ENCODE measurements around the gene PHC2. TPM values are rescaled to one million over a fixed set of nuclear protein-coding genes. Genes with fewer than 3 reads are reported as not detected.

The PHC2 gene
- total RNA-seq, 3 donors from 2014 or later (not counting 1 experiment from before 2014, with no cell fraction given), result 36.6 to 46.6 (median 39.5) TPM

DNA sequence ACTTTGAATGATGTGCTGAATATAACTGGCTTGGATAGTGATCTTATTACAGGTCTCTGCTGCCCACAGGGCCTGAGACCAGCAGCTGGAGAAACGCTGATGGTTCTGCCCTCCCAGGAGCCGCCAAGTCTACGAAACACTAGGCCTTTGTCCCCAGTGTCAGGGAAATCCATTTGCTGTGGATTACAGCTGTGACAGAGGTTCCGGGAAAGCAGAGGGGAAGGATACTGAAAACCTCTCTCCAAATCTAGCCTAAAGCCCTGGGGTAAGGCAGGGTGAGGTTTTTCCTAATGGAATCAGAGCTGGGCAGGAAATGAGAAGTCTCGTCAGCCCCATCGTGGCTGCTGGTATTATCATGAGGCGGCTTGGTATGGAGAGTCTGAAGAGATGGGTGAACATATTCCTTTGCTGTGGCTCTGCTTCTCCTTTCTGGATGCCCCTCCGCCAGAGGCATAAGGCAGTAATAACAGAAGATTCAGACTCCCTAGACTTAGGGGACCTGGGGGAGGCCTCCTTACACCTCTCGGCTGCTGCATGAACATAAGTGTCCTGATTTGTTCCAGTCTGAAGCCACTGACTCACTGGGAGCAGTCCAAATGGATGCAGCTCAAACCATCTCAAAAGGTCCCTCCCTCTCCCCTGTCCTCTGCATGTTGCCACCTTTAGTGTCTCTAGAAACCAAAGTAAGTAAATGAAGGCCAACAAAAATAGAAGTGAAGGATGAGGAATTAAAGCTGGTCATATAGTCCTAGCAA is 48.1 kb downstream of the PHC2 start:
- H3K36me3 ChIP-seq (ENCODE audit: control insufficient read depth, insufficient read depth, low read length), result no peaks in the 10 kb centered on the region
- 80% methylated on average over 9 of the region's 9 CpGs for WGBS (ENCODE audit: insufficient coverage)
- intact Hi-C loops (cut with micrococcal nuclease), result no loop called here
- Mint-ChIP-seq H3K9me3 (no peaks in the 10 kb centered on the region), H3K27me3 (ENCODE audit: low read depth in 2 of 2) (peaks cover 24 to 35% of the 10 kb centered on the region in 2 donors), H3K27ac (no peak overlapping the region), H3K4me3 (no peak overlapping the region), H3K4me1 (peaks cover 5 to 12% of the 10 kb centered on the region in 2 donors), H3K36me3 (no peaks in the 10 kb centered on the region)
- TF ChIP-seq, protein P1, sequence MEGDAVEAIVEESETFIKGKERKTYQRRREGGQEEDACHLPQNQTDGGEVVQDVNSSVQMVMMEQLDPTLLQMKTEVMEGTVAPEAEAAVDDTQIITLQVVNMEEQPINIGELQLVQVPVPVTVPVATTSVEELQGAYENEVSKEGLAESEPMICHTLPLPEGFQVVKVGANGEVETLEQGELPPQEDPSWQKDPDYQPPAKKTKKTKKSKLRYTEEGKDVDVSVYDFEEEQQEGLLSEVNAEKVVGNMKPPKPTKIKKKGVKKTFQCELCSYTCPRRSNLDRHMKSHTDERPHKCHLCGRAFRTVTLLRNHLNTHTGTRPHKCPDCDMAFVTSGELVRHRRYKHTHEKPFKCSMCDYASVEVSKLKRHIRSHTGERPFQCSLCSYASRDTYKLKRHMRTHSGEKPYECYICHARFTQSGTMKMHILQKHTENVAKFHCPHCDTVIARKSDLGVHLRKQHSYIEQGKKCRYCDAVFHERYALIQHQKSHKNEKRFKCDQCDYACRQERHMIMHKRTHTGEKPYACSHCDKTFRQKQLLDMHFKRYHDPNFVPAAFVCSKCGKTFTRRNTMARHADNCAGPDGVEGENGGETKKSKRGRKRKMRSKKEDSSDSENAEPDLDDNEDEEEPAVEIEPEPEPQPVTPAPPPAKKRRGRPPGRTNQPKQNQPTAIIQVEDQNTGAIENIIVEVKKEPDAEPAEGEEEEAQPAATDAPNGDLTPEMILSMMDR (IDR thresholded peaks at IDR 0.05), result no peak
- H3K27ac ChIP-seq (ENCODE audit: low read length), result no peak overlapping the region
- no peaks in the 10 kb centered on the region for H3K27me3 ChIP-seq (ENCODE audit: control insufficient read depth, insufficient read depth, low read length)
- no peaks in the 10 kb centered on the region for H3K9me3 ChIP-seq (ENCODE audit: control insufficient read depth, insufficient read depth, low read length)
- H3K4me3 ChIP-seq (ENCODE audit: low read length), result no peak overlapping the region
- DNase-seq (no peak), ATAC-seq (no peak)
- peaks cover 5% of the 10 kb centered on the region for H3K4me1 ChIP-seq (ENCODE audit: control insufficient read depth, insufficient read depth, low read length)

DNA sequence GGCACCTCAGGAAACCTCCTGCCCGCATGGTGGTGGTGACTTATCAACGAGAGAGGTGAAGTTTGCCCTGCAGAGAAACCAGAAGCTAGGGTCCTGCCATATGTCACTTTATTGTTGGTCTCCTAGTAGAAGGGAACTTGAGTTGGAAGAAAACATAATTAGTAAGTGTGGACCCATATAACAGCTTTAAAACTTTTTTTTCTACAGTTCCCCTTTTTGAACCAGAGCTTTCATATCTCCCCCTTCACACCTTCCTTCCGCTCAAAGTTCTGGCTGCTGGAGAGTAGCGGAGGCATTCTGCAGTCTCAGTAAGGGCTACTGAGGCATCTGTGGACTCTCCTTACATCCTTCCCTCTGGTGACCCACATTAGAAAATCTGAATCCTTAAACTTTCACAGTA is 48.9 kb downstream of the PHC2 start:
- Mint-ChIP-seq H3K9me3 (no peaks in the 10 kb centered on the region), H3K27ac (no peak overlapping the region), H3K27me3 (ENCODE audit: low read depth in 2 of 2) (peaks cover 24 to 35% of the 10 kb centered on the region in 2 donors), H3K36me3 (no peaks in the 10 kb centered on the region), H3K4me1 (peaks cover 5 to 12% of the 10 kb centered on the region in 2 donors), H3K4me3 (no peak overlapping the region)
- intact Hi-C loops (cut with micrococcal nuclease), result no loop called here
- TF ChIP-seq, protein P1 (IDR thresholded peaks at IDR 0.05), result no peak
- Histone ChIP-seq H3K27ac (ENCODE audit: low read length) (no peak overlapping the region), H3K27me3 (ENCODE audit: control insufficient read depth, insufficient read depth, low read length) (no peaks in the 10 kb centered on the region), H3K9me3 (ENCODE audit: control insufficient read depth, insufficient read depth, low read length) (no peaks in the 10 kb centered on the region), H3K4me3 (ENCODE audit: low read length) (no peak overlapping the region), H3K4me1 (ENCODE audit: control insufficient read depth, insufficient read depth, low read length) (peaks cover 5% of the 10 kb centered on the region), H3K36me3 (ENCODE audit: control insufficient read depth, insufficient read depth, low read length) (no peaks in the 10 kb centered on the region)
- WGBS (ENCODE audit: insufficient coverage), result 22% methylated on average over 4 of the region's 4 CpGs
- ATAC-seq, result no peak
- DNase-seq, result no peak

DNA sequence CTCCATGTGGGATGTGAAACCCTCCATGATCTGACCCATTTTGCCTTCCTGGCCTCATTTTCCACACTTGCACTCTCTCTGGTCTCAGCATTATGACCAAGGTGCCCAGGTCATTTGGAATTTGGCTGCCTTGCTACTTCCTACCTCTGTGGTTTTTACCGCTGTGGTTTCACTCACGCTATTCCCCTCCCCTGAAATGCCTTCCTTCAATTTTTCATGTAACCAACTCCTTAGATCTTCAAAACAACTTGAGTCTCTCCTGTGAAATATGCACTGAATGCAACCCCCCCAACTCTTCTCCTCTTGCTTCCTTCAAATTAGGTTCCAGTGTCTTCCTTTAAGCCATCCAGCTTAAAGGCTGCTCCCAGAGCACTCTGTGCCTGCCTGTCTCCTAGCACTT is 50.1 kb downstream of the PHC2 start:
- peaks cover 5 to 12% of the 10 kb centered on the region in 2 donors for H3K4me1 Mint-ChIP-seq
- 2% methylated on average over 2 of the region's 2 CpGs for WGBS (ENCODE audit: insufficient coverage)

More for the DNA sequence above, 50.1 kb downstream of the PHC2 start:
- ATAC-seq (no peak), DNase-seq (no peak)
- Mint-ChIP-seq H3K36me3 (no peaks in the 10 kb centered on the region), H3K4me3 (no peak overlapping the region), H3K9me3 (no peaks in the 10 kb centered on the region), H3K27me3 (ENCODE audit: low read depth in 2 of 2) (peaks cover 24 to 35% of the 10 kb centered on the region in 2 donors), H3K27ac (no peak overlapping the region)
- no peaks in the 10 kb centered on the region for H3K36me3 ChIP-seq (ENCODE audit: control insufficient read depth, insufficient read depth, low read length)
- no peaks in the 10 kb centered on the region for H3K27me3 ChIP-seq (ENCODE audit: control insufficient read depth, insufficient read depth, low read length)
- H3K27ac ChIP-seq (ENCODE audit: low read length), result no peak overlapping the region
- no peak overlapping the region for H3K4me3 ChIP-seq (ENCODE audit: low read length)
- intact Hi-C loops (cut with micrococcal nuclease), result no loop called here
- H3K9me3 ChIP-seq (ENCODE audit: control insufficient read depth, insufficient read depth, low read length), result no peaks in the 10 kb centered on the region
- peaks cover 5% of the 10 kb centered on the region for H3K4me1 ChIP-seq (ENCODE audit: control insufficient read depth, insufficient read depth, low read length)
- TF ChIP-seq, protein P1 (IDR thresholded peaks at IDR 0.05), result no peak

All from natural killer cell (primary cell).